BE2C (cell line): ENCODE measurements around the gene DIP2C.

Source experiments
- DNase-seq: peaks from one replicate; pipeline ENCODE4 v3.0.0-alpha.2; 2020
- H3K27me3 ChIP-seq: fragments of 250-450 bp; sonication (Bioruptor Pico); 2 replicates; pipeline ENCODE4 v1.5.1; 2020; ENCODE audit warnings: mild to moderate bottlenecking
- H3K36me3 ChIP-seq: fragments of 250-450 bp; sonication (Bioruptor Pico); 2 replicates; pipeline ENCODE4 v1.5.1; 2020; ENCODE audit warnings: mild to moderate bottlenecking
- H3K4me1 ChIP-seq: fragments of 250-450 bp; sonication (Bioruptor Pico); 2 replicates; pipeline ENCODE4 v1.5.1; 2020
- H3K4me3 ChIP-seq: 2 replicates; pipeline ENCODE4 v1.5.1; 2011; ENCODE audit warnings: low read depth, low read length
- H3K9me3 ChIP-seq: fragments of 250-450 bp; sonication (Bioruptor Pico); 2 replicates; pipeline ENCODE4 v1.5.1; 2020
- TF ChIP-seq, protein P1 (sequence below): IDR thresholded peaks from 2 replicates; pipeline ENCODE4 v1.5.1; 2012; ENCODE audit warnings: mild to moderate bottlenecking, low read depth, low read length

The DIP2C gene

DNA sequence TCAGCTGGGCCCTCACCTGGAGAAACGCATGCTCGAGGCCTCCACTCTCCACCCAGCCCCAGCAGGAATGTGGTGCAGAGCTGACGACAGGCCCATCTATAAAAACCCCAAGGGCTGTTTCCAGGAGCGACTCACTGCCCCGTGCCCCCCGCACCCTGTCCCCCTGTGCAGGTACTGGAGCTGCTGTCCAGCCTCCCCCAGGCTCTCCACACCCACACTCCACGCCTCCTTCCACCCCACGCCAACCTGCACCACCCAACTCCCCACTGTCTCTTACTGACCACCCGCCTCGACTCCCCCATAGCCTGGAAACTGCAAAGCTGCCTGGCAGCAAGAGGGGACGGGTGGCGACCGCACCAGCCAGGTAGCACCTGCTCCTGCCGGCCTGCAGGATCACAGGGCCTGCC, 43.3 kb downstream of the DIP2C start:
- TF ChIP-seq, protein P1, sequence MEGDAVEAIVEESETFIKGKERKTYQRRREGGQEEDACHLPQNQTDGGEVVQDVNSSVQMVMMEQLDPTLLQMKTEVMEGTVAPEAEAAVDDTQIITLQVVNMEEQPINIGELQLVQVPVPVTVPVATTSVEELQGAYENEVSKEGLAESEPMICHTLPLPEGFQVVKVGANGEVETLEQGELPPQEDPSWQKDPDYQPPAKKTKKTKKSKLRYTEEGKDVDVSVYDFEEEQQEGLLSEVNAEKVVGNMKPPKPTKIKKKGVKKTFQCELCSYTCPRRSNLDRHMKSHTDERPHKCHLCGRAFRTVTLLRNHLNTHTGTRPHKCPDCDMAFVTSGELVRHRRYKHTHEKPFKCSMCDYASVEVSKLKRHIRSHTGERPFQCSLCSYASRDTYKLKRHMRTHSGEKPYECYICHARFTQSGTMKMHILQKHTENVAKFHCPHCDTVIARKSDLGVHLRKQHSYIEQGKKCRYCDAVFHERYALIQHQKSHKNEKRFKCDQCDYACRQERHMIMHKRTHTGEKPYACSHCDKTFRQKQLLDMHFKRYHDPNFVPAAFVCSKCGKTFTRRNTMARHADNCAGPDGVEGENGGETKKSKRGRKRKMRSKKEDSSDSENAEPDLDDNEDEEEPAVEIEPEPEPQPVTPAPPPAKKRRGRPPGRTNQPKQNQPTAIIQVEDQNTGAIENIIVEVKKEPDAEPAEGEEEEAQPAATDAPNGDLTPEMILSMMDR: no peak
- DNase-seq: no peak
- Histone ChIP-seq H3K4me1 (no peaks in the 10 kb centered on the region), H3K27me3 (no peaks in the 10 kb centered on the region), H3K9me3 (no peaks in the 10 kb centered on the region), H3K36me3 (no peaks in the 10 kb centered on the region), H3K4me3 (no peak overlapping the region)

DNA sequence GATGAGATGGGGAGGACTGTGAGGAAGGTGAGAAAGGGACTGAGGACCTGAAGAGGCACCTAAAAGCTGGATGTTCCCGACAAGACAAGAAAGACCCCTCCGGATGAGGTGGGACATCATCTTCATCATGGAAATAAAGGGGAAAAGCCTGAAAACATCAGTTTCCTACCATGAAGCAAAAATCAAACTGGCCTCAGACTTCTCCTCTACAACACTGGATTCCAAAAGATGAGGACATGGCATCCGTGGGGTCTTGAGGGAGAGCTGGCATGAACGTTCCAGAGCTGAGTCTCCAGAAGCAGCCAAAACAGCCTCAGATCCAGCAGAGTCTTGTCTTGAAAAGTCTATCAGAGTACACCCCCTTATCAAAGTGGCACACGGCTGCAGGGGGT, 44.5 kb downstream of the DIP2C start:
- no peaks in the 10 kb centered on the region for H3K36me3 ChIP-seq
- no peaks in the 10 kb centered on the region for H3K27me3 ChIP-seq
- H3K4me3 ChIP-seq: no peak overlapping the region
- no peaks in the 10 kb centered on the region for H3K9me3 ChIP-seq
- H3K4me1 ChIP-seq: no peaks in the 10 kb centered on the region
- DNase-seq: no peak
- TF ChIP-seq, protein P1: no peak

DNA sequence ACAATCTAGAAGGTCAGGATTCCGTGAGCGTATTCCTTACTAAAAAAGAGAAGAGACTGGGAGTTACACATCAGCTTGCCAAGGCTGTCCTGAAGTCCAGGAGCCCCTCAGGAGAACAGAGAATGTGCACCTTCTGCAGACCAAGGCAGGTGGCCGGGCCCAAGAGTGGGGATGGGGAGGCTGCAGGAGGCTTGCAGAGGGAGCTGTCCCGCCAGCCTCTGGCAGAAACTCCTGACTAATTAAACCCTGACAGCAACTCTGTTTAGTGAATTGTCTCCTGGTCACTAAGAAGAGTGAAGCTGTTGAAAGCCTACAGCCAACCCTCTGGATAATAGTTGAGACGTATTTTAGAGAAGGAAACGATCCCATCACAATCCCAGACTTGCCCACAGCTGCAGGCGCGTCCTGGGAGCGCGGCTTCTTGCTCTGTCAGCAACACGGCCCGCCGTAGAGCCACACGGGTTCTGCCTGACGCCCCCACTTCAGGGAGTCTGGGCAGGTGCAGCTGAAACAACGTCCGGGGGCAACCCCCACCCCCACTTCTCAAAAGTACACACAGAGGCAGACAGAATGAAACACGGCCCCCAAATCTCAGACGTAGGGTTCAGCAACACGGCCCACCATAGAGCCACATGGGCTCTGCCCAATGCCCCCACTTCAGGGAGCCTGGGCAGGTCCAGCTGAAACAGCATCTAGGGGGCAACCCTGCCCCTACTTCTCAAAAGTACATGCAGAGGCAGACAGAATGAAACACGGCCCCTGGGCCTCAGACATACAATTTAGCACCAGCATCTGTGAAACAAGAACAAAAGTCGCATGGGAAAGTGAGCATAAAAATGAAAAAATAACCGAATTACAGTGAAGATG, 45.2 kb downstream of the DIP2C start:
- Histone ChIP-seq H3K4me3 (no peak overlapping the region), H3K36me3 (no peaks in the 10 kb centered on the region), H3K27me3 (no peaks in the 10 kb centered on the region), H3K9me3 (no peaks in the 10 kb centered on the region), H3K4me1 (no peaks in the 10 kb centered on the region)
- DNase-seq: no peak
- TF ChIP-seq, protein P1: no peak

DNA sequence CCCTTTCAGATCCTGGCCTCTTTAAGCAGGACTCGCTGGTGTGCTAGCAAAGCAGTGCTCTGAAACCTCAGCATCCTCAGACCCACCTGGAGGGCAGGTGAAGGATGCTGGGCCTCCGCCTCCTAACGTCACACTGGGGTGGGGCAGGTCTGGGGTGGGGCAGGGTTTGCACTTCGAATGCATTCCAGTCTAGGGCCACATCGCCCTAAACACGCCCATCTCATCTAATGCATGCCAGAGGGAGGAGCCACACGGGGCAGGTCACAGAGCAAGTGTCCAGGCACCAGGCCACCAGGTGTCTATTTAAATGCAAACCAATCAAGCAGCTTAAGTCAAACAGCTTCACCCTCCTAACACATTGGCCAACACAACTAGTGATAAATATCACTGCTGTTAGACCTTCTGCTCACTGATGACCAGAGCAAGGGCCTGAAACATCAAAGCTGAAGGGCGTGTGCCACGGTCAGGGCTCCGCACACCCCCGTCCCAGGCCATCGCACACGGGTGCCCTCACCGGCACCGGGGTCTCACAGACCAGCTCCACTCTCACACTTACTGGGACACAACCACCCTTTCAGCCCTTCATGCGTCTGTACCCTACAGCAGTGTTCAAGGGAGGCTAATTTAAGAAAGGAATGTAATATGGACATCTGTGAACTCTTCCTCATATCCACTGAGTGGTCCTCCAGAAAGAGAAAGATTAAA, 47.1 kb downstream of the DIP2C start:
- Histone ChIP-seq H3K4me3 (no peak overlapping the region), H3K4me1 (no peaks in the 10 kb centered on the region), H3K36me3 (no peaks in the 10 kb centered on the region), H3K9me3 (no peaks in the 10 kb centered on the region), H3K27me3 (no peaks in the 10 kb centered on the region)
- TF ChIP-seq, protein P1: no peak
- no peak for DNase-seq

DNA sequence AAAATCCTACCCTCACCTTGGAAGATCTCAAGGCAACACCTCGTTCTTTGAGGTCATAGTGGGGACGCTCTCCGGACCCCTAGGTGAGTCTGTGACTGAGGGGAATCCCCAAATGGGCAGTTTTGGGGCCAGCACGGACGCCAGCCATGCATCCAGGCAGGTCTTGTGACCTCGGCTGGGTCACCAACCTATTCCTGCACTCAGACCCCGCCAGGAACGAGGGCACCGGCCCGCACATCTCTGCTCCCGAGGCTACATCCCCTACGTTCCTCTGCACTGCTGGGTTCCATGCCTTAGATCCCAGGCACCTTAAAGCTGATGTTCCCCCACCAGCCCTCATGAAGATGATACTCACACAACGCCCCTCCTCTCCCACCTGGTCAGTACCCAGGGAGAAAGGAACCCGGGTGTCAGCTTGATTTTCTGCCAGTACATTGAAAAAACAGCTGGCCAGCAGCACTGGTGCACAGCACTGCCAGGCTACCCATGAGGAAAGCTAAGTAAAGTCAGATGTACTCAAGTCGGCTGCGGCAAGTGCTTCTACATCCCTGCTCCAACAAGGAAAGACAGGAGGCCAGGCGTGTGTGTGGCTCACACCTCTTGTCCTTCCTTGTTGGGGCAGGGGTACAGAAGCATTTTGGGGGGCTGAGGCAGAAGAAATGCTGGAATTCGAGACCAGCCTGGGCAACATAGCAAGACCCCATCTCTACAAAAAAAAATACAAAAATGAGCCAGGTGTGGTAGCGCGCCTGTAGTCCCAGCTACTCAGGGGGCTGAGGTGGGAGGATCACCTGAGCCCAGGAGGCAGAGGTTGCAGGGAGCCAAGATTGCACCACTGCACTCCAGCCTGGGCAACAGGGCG, 48.1 kb downstream of the DIP2C start:
- no peak for DNase-seq
- Histone ChIP-seq H3K36me3 (no peaks in the 10 kb centered on the region), H3K9me3 (no peaks in the 10 kb centered on the region), H3K4me1 (no peaks in the 10 kb centered on the region), H3K4me3 (no peak overlapping the region), H3K27me3 (no peaks in the 10 kb centered on the region)
- TF ChIP-seq, protein P1: no peak
